ENCODE measurements around the gene USP15.

USP15 gene

GRCh38 chr12:62259993-62260732, at the start of gene USP15:
TSS of gene USP15 (plus strand) at chr12:62260404. CDS start at chr12:62260415, 11 bp downstream.
- DNase-seq, result peak; percentile 95

GRCh38 chr12:62210422-62210821, 49.8 kb upstream of the USP15 start:
- DNase-seq, result no peak

GRCh38 chr12:62211510-62211909, 48.7 kb upstream of the USP15 start:
- no peak for DNase-seq

GRCh38 chr12:62214846-62215245, 45.4 kb upstream of the USP15 start:
- no peak for DNase-seq

GRCh38 chr12:62215506-62215905, 44.7 kb upstream of the USP15 start:
- DNase-seq, result no peak

GRCh38 chr12:62217466-62218194, 42.6 kb upstream of the USP15 start:
- DNase-seq, result no peak

- DNase-seq, result no peak
These were observed 39.1 kb upstream of the USP15 start for GRCh38 chr12:62221107-62221506.

- DNase-seq, result no peak
These were observed 35.6 kb upstream of the USP15 start for GRCh38 chr12:62224601-62225000.

- DNase-seq, result no peak
These were observed 33.1 kb upstream of the USP15 start for GRCh38 chr12:62227091-62227490.

GRCh38 chr12:62230652-62231051, 29.6 kb upstream of the USP15 start:
- no peak for DNase-seq

- no peak for DNase-seq
These were observed 28.0 kb upstream of the USP15 start for GRCh38 chr12:62232143-62232729.

GRCh38 chr12:62233805-62234204, 26.4 kb upstream of the USP15 start:
- no peak for DNase-seq

GRCh38 chr12:62239571-62239970, 20.6 kb upstream of the USP15 start:
- DNase-seq, result no peak

- no peak for DNase-seq
These were observed 12.7 kb upstream of the USP15 start for GRCh38 chr12:62247281-62248045.

GRCh38 chr12:62248873-62249272, 11.3 kb upstream of the USP15 start:
- no peak for DNase-seq

GRCh38 chr12:62249419-62249818, 10.8 kb upstream of the USP15 start:
- DNase-seq, result no peak

- no peak for DNase-seq
These were observed 9.3 kb upstream of the USP15 start for GRCh38 chr12:62250671-62251608.

- no peak for DNase-seq
These were observed 8.6 kb upstream of the USP15 start for GRCh38 chr12:62251609-62251958.

- DNase-seq, result no peak
These were observed 7.6 kb upstream of the USP15 start for GRCh38 chr12:62252576-62252975.

- no peak for DNase-seq
These were observed 5.2 kb upstream of the USP15 start for GRCh38 chr12:62254967-62255366.

- DNase-seq, result no peak
These were observed 3.7 kb upstream of the USP15 start for GRCh38 chr12:62256408-62257096.

GRCh38 chr12:62258231-62258630, 2.0 kb upstream of the USP15 start:
- no peak for DNase-seq

Data from activated CD8-positive, alpha-beta memory T cell treated with anti-CD3 and anti-CD28 coated beads, Interleukin-2, amount 50 U/mL, for 48 hours (primary cell).